Measurements from ENCODE around the gene NECTIN2. TPM values are rescaled to one million over a fixed set of nuclear protein-coding genes. Genes with fewer than 3 reads are reported as not detected.
"Not testable (repeated sequence)": the region's sequence is repeated elsewhere in the genome, so short reads cannot be mapped to it uniquely, and the experiment has no call there.

NECTIN2 gene
- total RNA-seq, 4 donors from 2014 or later = 27.6 to 47.8 (median 41.6) TPM

DNA sequence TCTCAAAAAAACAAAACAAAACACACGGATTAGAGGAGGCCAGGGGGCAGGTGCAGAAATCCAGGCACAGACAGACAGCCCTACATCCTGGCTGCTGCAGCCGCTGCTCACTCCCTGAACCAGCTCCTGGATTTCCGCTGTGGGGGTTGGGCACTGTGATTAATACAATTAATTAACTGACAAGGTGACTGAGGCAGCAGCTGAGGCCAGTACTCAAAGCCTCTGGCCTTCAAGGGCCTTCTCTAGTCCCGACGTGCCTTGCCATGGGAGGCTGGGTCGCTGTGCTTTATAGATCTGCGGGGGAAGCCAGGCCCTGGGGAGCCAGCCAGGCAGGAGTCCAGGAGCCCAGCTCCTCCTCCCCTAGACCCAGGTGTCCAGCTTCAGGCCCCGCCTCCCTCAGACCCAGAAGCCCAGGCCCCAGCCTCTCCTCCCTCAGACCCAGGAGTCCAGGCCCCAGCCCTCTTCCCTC is 4.6 kb downstream of the NECTIN2 start:
- H3K4me1 ChIP-seq = peaks cover 0 to 34% (median 10%) of the 10 kb centered on the region in 3 donors
- H3K4me3 ChIP-seq = no peak overlapping the region
- peak overlapping the region in 2 of 4 donors; percentile 93 to 96 for H3K27ac ChIP-seq
- TF ChIP-seq, protein P1, sequence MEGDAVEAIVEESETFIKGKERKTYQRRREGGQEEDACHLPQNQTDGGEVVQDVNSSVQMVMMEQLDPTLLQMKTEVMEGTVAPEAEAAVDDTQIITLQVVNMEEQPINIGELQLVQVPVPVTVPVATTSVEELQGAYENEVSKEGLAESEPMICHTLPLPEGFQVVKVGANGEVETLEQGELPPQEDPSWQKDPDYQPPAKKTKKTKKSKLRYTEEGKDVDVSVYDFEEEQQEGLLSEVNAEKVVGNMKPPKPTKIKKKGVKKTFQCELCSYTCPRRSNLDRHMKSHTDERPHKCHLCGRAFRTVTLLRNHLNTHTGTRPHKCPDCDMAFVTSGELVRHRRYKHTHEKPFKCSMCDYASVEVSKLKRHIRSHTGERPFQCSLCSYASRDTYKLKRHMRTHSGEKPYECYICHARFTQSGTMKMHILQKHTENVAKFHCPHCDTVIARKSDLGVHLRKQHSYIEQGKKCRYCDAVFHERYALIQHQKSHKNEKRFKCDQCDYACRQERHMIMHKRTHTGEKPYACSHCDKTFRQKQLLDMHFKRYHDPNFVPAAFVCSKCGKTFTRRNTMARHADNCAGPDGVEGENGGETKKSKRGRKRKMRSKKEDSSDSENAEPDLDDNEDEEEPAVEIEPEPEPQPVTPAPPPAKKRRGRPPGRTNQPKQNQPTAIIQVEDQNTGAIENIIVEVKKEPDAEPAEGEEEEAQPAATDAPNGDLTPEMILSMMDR (IDR thresholded peaks at IDR 0.05) = no peak
- TF ChIP-seq EP300 (IDR thresholded peaks at IDR 0.05) = no peak
- TF ChIP-seq POLR2A (IDR thresholded peaks at IDR 0.05) = no peak
- no peak for TF ChIP-seq POLR2AphosphoS5 (IDR thresholded peaks at IDR 0.05)
- H3K27me3 ChIP-seq = no peaks in the 10 kb centered on the region
- 47 to 52% methylated on average over 3 to 5 of the region's 8 CpGs for WGBS, 2 donors (ENCODE audit: low coverage in 1 of 2)
- no peaks in the 10 kb centered on the region for H3K9me3 ChIP-seq
- no peak for ATAC-seq
- H3K36me3 ChIP-seq = peaks cover 0 to 13% of the 10 kb centered on the region in 2 donors

DNA sequence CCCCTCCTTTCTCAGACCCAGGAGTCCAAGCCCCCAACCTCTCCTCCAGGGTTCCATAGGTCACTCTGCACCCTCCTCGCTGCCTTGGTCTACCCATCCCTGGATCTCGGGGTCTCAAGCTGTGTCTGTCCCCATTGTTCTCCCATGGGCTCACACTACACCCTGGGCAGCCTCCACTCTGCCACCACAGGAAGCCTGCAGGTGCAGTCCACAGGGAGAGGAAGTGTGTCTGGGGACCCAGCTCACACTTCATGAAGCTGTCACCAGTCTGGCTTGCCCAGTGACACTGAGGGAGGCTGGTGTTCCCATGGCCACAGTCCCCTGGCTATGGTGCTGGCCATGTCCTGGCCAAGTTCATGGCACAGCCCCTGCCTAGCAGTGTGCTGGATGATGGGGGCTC is 5.3 kb downstream of the NECTIN2 start:
- Histone ChIP-seq H3K27me3 (no peaks in the 10 kb centered on the region), H3K36me3 (peaks cover 0 to 13% of the 10 kb centered on the region in 2 donors), H3K9me3 (no peaks in the 10 kb centered on the region), H3K4me3 (no peak overlapping the region), H3K27ac (peak overlapping the region in 1 of 4 donors; percentile 96), H3K4me1 (peaks cover 0 to 40% (median 10%) of the 10 kb centered on the region in 3 donors)
- ATAC-seq = no peak
- TF ChIP-seq EP300 (IDR thresholded peaks at IDR 0.05) (no peak), POLR2AphosphoS5 (IDR thresholded peaks at IDR 0.05) (no peak), POLR2A (IDR thresholded peaks at IDR 0.05) (no peak)
- TF ChIP-seq, protein P1 (IDR thresholded peaks at IDR 0.05) = no peak
- WGBS, 2 donors (ENCODE audit: low coverage in 1 of 2) = 83 to 100% methylated on average over 1 to 2 of the region's 2 CpGs

DNA sequence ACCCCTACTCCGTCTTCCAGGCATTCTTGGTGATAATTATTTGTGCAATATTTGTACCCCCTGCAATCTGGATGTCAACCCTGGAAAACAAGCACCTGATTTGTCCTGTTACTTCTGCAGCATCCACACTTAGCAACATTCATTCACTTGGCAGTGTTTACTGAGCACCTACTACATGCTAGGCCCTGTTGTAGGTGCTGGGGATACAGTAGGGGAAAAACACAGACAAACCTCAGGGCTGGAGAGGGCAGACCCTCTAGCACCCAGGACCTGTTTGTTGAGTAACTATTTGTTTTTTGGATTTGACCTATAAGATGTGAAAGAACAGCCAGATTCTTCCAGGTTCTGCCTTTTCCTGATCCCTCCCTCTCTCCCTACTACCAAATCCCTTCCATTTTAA is 9.5 kb downstream of the NECTIN2 start:
- no peak for TF ChIP-seq EP300 (IDR thresholded peaks at IDR 0.05)
- TF ChIP-seq, protein P1 (IDR thresholded peaks at IDR 0.05) = no peak
- no peak for TF ChIP-seq POLR2A (IDR thresholded peaks at IDR 0.05)
- TF ChIP-seq POLR2AphosphoS5 (IDR thresholded peaks at IDR 0.05) = no peak
- H3K36me3 ChIP-seq = peaks cover 0 to 22% of the 10 kb centered on the region in 2 donors
- H3K27me3 ChIP-seq = no peaks in the 10 kb centered on the region
- H3K27ac ChIP-seq = peak overlapping the region in 2 of 4 donors; percentile 15 to 42
- no peak for ATAC-seq
- H3K4me3 ChIP-seq = no peak overlapping the region
- 83 to 100% methylated on average over 1 of the region's 1 CpG for WGBS, 2 donors (ENCODE audit: low coverage in 1 of 2)
- H3K4me1 ChIP-seq = peaks cover 0 to 22% (median 0%) of the 10 kb centered on the region in 3 donors
- H3K9me3 ChIP-seq = no peaks in the 10 kb centered on the region

DNA sequence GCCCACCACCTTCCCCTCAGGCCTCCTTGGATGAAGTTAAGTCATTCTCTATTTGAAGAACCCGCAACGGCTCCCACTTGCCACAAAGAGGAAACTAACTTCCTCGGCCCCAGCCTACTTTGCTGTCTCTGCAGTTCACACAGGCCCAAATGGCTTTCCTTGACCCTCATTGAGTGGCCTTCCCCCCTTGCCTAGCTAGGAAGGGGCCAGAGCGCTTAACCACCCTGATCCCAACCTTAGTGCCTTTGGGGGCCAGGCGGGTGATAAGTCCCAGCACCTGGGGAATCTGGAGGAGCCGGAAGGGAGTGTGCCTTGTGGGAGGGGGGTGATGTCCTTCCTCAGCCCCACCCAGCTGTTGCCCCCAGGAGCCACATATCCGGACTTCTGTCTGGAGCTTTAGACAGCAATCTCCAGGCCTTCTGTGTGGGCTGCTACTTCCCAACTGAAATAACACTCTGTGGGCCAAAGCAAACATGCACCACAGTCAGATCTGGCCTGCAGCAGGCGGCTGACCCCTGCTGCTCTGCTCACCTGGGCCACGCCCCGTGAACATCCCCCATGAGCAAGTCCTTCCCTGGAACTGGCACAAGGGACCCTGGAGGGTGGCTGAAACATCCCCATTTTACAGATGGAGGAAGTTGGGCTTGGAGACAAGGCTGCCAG is 10.5 kb downstream of the NECTIN2 start:
- ATAC-seq = no peak
- Histone ChIP-seq H3K36me3 (peaks cover 0 to 23% of the 10 kb centered on the region in 2 donors), H3K4me3 (no peak overlapping the region), H3K27me3 (no peaks in the 10 kb centered on the region), H3K9me3 (no peaks in the 10 kb centered on the region), H3K4me1 (peaks cover 0 to 16% (median 0%) of the 10 kb centered on the region in 3 donors), H3K27ac (peak overlapping the region in 3 of 4 donors; percentile 15 to 42 (median 18))
- TF ChIP-seq EP300 (IDR thresholded peaks at IDR 0.05) (no peak), POLR2AphosphoS5 (IDR thresholded peaks at IDR 0.05) (no peak), POLR2A (IDR thresholded peaks at IDR 0.05) (no peak)
- TF ChIP-seq, protein P1 (IDR thresholded peaks at IDR 0.05) = no peak
- 52 to 70% methylated on average over 2 to 4 of the region's 10 CpGs for WGBS, 2 donors (ENCODE audit: low coverage in 1 of 2)

DNA sequence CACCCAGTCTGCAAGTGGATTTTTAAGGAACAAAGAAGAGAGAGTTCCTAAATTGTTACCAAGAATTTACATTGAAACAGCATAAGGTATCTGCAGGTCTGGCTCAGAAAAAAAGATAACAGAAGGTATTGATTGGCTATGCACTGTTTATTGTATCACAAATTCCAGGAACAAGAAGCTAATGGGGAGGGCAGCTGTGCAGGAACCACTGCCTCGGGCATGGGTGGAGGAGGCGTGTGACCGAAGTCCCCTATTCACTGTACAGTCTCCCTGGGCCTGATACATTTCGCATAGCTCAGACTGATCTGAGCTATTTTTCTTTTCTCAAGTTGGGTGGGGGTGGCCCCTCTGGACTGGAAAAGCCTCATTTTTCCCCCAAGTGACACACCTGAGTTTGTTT is 11.7 kb downstream of the NECTIN2 start:
- no peak for ATAC-seq
- Histone ChIP-seq H3K36me3 (peaks cover 0 to 22% of the 10 kb centered on the region in 2 donors), H3K4me1 (peaks cover 0 to 16% (median 0%) of the 10 kb centered on the region in 3 donors), H3K27me3 (no peaks in the 10 kb centered on the region), H3K9me3 (no peaks in the 10 kb centered on the region), H3K27ac (no peak overlapping the region), H3K4me3 (no peak overlapping the region)
- WGBS, 2 donors (ENCODE audit: low coverage in 1 of 2) = 84 to 87% methylated on average over 4 of the region's 4 CpGs
- TF ChIP-seq, protein P1 (IDR thresholded peaks at IDR 0.05) = no peak

DNA sequence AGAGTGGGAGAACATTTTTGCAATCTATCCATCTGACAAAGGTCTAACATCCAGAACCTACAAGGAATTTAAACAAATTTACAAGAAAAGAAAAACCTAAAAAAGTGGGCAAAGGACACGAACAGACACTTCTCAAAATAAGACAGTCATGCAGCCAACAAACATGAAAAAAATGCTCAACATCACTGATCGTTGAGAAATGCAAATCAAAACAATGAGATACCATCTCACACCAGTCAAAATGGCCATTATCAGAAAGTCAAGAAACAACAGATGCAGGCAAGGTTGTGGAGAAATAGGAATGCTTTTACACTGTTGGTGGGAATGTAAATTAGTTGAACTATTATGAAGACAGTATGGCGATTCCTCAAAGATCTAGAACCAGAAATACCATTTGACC is 15.5 kb downstream of the NECTIN2 start:
- H3K27ac ChIP-seq, ATAC-seq, H3K4me1 ChIP-seq, H3K27me3 ChIP-seq, H3K4me3 ChIP-seq, H3K9me3 ChIP-seq: not testable (repeated sequence)
- H3K36me3 ChIP-seq = peaks cover 0 to 31% of the 10 kb centered on the region in 2 donors
- 89 to 90% methylated on average over 3 of the region's 3 CpGs for WGBS, 2 donors (ENCODE audit: low coverage in 1 of 2)
